SIG-M5 treated with dmso at 0.1 percent for 504 hours (cell line): Measurements from ENCODE around the gene TRIM8.

Experiments
- DNase-seq: peaks from one replicate; lab custom pipeline; 2025; ENCODE audit not compliant: unreplicated experiment; lab: John Stamatoyannopoulos, UW

The TRIM8 gene

GRCh38 chr10:102616066-102616770, 28.1 kb upstream of the TRIM8 start:
- DNase-seq = no peak

GRCh38 chr10:102617041-102617440, 27.2 kb upstream of the TRIM8 start:
- DNase-seq = no peak

- DNase-seq = no peak
Measured at GRCh38 chr10:102617816-102618215, 26.5 kb upstream of the TRIM8 start.

- DNase-seq = no peak
Measured at GRCh38 chr10:102619281-102619981, 24.8 kb upstream of the TRIM8 start.

- DNase-seq = no peak
Measured at GRCh38 chr10:102620138-102620590, 24.1 kb upstream of the TRIM8 start.

- no peak for DNase-seq
Measured at GRCh38 chr10:102620591-102621442, 23.5 kb upstream of the TRIM8 start.

GRCh38 chr10:102621443-102622325, 22.6 kb upstream of the TRIM8 start:
- DNase-seq = no peak

GRCh38 chr10:102624094-102624493, 20.2 kb upstream of the TRIM8 start:
- DNase-seq = no peak

- no peak for DNase-seq
Measured at GRCh38 chr10:102624751-102625645, 19.3 kb upstream of the TRIM8 start.

GRCh38 chr10:102626026-102626685, 18.1 kb upstream of the TRIM8 start:
- DNase-seq = no peak

- DNase-seq = no peak
Measured at GRCh38 chr10:102627291-102627735, 17.0 kb upstream of the TRIM8 start.

- no peak for DNase-seq
Measured at GRCh38 chr10:102627736-102628293, 16.5 kb upstream of the TRIM8 start.

GRCh38 chr10:102628451-102628911, 15.8 kb upstream of the TRIM8 start:
- DNase-seq = no peak

- no peak for DNase-seq
Measured at GRCh38 chr10:102629661-102630614, 14.3 kb upstream of the TRIM8 start.

- DNase-seq = no peak
Measured at GRCh38 chr10:102630663-102631062, 13.6 kb upstream of the TRIM8 start.

- DNase-seq = no peak
Measured at GRCh38 chr10:102631525-102632393, 12.5 kb upstream of the TRIM8 start.
